Upper lobe of left lung (tissue), 4 donors: ENCODE measurements around the gene HES4.

Experiments used
- EP300 ChIP-seq, 4 donors: sonication (generic); formaldehyde crosslinking; IDR thresholded peaks; one replicate each; pipeline ENCODE4 v1.5.1; 2017; ENCODE audit warnings: antibody characterized with exemption in 4 of 4, control low read depth in 2 of 4
- POLR2A ChIP-seq, 4 donors: fragments of 450-650 bp; IDR thresholded peaks; one replicate each; pipeline ENCODE4 v1.5.1; 2016 to 2017; ENCODE audit warnings: antibody characterized with exemption in 4 of 4, mild to moderate bottlenecking in 2 of 4
- TF ChIP-seq, protein P1 (sequence below), 6 experiments: fragments of 450-650 bp in 4 of 6; fragments of 200-600 bp in 2 of 6; sonication (generic) in 2 of 6; IDR thresholded peaks; one replicate each; pipeline ENCODE4 v1.5.1; 2016 to 2019; ENCODE audit warnings: antibody characterized with exemption in 6 of 6

GRCh38 chr1:993379-993995, 6.4 kb downstream of the HES4 start:
- TF ChIP-seq POLR2A (IDR thresholded peaks at IDR 0.05) = no peak
- TF ChIP-seq, protein P1, sequence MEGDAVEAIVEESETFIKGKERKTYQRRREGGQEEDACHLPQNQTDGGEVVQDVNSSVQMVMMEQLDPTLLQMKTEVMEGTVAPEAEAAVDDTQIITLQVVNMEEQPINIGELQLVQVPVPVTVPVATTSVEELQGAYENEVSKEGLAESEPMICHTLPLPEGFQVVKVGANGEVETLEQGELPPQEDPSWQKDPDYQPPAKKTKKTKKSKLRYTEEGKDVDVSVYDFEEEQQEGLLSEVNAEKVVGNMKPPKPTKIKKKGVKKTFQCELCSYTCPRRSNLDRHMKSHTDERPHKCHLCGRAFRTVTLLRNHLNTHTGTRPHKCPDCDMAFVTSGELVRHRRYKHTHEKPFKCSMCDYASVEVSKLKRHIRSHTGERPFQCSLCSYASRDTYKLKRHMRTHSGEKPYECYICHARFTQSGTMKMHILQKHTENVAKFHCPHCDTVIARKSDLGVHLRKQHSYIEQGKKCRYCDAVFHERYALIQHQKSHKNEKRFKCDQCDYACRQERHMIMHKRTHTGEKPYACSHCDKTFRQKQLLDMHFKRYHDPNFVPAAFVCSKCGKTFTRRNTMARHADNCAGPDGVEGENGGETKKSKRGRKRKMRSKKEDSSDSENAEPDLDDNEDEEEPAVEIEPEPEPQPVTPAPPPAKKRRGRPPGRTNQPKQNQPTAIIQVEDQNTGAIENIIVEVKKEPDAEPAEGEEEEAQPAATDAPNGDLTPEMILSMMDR (IDR thresholded peaks at IDR 0.05) = no peak
- no peak for TF ChIP-seq EP300 (IDR thresholded peaks at IDR 0.05)
